GM21526 (cell line): ENCODE results near the gene LRMDA.
"Not testable (repeated sequence)": the region's sequence is repeated elsewhere in the genome, so short reads cannot be mapped to it uniquely, and the experiment has no call there.

Experiments
- ATAC-seq: cut with Tn5 transposase; IDR thresholded peaks from one replicate; pipeline ENCODE4 v1.9.1; 2021; ENCODE audit warnings: moderate library complexity; ENCODE audit not compliant: unreplicated experiment, low FRiP score

LRMDA gene

DNA sequence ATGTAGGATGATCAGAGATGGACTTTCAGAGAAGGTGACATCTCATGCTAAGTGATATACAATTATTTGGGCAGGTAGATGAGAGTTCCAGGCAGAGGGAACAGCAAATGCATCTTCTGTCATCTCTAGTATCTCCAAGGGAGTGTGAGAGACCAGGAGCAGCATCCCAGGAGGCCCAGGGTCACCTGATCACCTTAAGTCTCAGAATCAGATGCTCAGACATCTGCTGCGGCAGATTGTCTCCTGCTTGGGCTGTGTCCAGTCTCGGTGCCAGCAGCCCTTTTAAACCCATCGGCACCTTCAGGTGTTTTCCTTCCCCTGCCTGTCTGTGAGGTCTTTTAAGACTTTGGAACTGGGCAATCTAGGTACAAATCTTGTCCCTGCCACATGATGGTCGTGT is 690.6 kb downstream of the LRMDA start:
- no peak for ATAC-seq

DNA sequence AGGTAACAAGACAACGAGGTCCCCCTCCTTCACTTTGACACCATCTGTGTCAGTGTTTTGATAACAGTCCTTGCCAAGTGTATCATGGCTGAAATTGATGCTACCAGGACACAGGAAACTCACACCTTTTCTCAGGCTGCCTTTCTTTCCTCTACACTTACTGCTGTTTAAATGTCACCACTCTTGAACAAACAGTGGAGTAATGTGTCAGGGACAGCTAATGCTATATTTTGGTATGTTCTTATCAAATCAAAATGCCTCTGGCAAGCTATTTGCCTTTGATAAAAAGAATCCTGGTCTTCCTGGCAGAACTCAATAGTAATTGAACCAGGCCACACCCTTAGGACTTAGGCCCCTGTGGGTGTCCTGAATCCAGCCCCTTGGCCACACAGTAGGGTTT is 692.9 kb downstream of the LRMDA start:
- ATAC-seq = no peak

DNA sequence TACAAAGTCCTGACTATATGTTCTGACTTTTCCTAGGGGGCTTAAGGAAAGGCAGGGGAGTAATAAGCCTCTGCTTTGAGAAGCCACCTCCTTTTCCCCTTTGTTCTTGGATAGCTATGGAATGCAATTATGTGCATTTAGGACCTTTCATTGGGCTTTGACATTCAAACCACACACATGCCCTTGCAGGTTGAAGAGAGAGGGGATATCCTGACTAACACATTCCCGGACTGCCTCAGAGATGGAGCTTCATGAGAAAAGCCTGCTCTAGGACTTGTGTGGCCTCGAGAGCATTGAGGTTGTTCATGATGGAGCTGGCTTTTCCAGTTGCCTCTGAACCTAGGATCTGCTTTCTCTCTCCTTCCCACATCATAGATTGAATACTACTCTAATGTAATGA is 694.5 kb downstream of the LRMDA start:
- ATAC-seq = no peak

DNA sequence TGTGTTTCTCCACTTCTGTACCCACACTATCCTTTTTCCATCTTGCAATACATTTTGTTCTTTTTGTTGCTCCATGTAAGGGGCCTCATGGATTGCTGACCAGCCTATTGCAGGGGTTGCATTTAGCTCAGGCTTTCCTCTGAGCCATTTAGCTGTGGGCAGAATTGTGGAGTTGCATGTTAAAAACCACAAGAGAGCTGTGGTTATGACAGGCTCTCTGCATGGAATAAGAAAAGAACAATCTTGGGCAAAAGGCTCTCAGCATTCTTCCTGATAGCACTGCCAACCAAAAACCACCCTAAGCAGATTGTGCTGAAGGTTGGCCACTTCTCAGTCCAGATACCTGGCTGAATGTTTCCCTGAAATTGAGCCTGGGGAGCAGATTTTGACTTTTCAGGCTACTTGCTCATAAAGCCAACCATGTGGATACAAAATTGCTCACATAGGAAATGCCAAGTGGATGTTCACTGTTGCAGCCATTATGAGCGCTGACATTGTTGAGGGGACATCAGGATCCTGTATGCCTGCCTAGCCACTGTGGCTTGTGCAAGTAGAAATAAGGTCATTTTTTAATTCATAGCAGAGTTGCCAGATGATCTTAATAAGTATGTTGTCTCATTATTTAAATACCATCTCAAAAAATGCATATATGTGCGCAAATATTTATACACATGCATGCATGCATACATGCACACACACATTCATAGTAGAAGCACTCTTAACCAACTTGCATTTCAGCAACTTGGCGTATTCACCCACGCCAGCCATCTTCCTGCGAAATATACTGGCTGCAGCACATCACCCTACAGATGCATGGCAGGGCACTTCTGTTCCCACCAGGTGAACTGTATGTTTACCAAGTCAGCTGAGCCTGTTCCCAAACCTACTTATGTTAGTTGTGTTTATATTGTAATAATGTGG is 695.4 kb downstream of the LRMDA start:
- no peak for ATAC-seq

DNA sequence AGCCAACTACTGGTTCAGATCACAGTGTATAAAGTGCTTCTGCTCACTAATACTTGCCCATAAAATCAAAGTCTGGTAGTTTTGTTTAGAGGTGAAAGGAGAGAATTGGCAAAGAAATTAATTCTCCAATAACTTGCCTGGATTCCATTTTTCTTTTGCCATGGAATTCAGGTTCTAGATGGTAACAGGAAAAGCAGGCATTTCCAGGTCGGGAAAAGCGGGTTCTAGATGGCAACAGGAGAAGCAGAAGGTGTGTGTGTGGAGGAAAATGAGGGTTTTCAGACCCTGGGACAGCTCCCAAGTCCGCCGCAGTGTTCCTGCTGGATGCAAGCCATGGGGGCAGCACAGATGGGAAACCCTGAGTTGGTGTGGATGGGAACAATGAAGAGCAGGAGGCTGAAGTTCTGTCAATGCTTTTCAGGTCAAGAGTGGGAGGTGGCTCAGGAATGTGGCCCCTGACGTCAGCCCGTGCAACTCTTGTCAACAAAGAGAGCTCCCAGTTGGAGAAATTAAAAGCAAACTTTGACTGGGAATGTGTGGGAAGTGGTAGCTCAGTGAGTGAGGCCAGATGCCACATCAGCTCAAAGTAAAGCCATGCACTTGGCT is 696.7 kb downstream of the LRMDA start:
- ATAC-seq = no peak

DNA sequence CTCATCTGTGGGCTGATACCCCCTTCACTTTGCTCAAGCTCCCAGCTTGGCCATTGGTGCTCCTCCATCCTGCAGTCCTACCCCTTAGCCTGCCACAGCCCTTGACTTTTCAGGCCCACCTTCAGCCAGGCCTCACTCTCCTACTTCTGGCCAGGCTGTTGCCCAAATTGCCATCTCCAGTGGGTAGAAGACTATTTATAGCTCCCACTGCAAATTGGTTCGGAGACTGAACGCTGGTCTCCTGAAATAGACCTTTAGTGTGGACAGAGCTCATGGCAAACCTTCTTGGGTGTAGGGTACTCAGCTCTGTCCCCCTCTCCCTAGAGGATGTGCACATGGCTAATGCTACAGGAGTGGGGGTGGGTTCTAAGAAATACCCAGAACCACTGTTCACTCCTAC is 697.8 kb downstream of the LRMDA start:
- ATAC-seq = no peak

DNA sequence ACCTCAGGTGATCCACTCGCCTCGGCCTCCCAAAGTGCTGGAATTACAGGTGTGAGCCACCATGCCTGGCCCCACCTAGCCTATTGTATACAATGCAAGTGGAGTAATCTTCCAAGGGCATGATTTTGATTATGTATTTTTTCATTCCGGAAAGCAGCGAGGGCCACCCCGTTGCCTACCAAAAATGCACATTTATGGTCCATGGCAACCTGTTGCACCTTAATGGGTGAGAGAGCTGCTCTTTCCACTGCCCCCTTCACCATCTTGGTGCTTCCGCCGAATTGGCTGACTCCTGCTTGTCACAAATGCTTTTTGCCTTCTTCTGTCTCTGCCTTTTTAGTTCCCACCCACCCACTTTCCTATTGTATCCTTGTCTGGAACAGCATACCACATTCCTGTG is 699.5 kb downstream of the LRMDA start:
- no peak for ATAC-seq

DNA sequence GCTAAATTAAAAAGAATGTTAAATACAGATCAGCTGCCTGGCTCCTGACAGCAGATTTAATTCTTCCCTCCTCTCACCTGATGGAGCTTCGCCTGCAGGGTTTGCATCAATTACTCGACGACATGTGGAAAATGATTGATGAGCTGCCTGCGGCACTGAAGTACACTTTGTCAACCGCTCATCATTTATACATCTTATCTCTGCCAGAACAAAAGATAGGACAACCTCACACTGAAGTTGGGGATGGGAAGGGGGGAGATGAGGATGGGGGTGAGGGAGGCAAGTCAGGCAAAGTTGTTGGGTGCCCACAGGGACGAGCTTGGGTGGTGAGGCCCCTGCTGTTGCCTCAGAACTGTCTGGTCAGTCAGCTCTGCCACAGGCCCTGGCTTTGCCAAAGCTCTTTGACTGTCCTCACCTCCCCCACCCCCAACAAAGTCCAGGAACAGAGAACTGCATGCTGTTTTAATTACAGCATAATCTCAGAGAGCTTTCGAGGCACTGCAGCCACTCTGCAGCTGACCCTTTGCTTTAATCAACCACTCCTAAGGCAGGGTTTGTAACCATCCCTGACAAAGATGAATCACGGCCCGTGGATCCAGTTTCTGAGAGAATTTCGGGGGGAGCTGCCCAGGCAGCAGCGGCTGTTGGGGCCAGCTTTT is 702.3 kb downstream of the LRMDA start:
- no peak for ATAC-seq

DNA sequence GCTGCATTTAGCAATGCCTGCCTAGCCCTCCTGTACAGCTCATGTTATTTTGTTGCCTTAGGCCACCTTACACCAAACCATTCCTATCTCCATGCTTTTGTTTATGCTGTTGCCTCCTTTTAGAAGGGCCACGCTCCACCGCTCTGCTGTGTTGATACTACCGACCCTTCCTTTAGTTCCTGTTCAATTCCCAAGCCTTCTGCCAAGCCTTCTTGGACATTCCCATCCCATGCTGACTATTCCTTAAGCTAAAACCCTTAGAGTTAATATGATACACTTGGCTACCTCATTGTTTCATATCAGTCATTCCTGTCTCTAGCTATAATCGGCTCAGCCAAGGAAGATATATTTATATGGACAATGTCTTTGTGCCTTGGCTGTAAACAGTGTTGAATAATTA is 705.5 kb downstream of the LRMDA start:
- ATAC-seq = no peak

DNA sequence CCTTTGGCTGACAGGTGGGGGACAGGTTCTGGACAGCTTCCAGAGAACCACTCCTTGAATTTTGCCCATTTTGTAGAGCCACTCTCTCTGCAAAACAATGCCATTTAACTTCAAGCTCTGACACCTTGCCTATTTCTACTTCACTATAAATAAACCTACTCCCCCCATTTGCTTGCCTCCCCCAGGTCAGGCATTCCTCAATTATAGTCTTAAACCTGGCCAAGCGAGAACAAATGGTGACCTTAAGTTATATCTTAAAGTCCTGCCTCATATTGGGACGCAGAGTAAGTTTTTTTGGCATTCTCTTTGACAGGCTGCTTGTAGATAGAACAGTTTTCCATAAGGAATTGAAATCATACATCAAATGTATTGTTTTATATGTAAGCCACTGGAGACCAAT is 706.9 kb downstream of the LRMDA start:
- no peak for ATAC-seq

DNA sequence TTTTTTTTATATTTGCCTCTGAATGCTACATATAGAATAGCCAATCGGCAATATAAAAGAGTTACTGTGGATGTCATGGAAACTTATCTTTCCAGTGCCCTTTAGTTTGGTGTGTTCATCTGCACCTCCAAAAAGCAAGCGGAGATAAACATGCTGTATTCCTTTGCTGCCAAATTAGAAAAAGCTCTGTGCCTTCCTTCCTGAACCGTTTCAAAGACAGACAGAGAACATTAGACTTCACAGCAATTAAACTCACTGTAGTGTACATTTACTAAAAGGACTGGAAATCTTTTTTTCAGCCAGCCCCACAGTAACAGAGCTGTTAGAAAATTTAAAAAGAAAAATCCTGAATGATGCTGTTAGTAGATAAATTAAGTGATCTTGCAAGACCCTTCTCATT is 707.5 kb downstream of the LRMDA start:
- ATAC-seq = no peak

DNA sequence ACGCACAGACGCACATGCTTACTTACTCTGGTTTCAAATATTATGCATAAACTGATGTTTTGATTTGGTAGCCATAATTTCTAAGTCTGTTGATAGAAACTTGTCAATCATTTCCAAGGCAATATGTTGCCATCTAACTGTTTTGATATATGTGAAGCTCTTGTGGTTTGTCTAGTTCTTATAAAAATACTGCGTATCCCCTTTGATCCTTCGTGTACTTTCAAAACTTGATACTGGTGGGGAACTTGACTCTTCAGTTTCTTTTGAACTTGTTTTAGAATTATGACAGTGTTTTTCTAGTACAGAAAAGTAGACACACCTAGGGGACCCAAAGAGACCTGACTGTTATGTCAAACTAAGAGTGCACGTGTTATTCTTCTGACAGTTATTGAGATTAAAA is 708.0 kb downstream of the LRMDA start:
- no peak for ATAC-seq

DNA sequence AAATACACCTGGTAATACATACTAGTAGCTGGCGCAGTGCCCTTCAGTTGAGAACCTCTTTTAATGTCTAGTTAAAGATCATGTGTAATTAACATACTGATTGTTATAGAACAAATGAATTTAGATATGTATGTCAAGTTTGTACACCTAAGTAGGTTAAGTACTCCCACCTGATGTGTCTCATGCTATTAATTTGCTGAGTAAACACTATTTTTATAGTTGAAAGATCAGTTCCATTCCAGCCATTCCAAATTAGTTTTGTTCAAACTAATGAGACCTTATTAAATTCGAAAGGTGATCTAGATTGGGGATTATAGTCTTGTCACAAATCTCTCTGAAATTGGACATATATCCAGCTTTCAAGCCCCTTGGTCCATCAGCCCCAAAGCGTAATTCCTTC is 710.0 kb downstream of the LRMDA start:
- ATAC-seq = no peak

DNA sequence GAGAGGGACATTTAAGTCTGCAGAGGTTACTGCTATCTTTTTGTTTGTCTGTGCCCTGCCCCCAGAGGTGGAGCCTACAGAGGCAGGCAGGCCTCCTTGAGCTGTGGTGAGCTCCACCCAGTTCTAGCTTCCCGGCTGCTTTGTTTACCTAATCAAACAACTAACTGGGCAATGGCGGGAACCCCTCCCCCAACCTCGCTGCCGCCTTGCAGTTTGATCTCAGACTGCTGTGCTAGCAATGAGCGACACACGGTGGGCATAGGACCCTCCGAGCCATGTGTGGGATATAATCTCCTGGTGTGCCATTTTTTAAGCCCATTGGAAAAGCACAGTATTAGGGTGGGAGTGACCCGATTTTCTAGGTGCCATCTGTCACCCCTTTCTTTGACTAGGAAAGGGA is 716.8 kb downstream of the LRMDA start:
- not testable (repeated sequence) for ATAC-seq

DNA sequence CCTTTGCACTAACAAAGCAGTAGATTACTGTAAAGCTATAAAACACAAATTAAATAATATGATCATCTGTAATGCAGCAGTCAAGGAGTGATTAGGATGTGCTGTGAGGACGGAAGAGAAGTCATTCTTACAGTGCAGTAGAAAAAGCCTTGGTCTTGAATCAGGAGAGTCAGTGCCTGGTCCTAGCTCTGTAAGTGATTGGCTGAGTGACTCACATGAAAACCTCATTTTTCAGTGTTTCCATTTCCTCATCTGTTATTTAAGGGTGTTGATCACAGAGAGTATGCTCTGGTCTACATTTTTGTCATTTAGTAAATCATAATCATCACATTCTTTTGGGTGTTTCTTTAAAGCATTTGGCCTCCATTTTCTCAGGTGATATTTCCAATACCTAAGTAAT is 717.8 kb downstream of the LRMDA start:
- no peak for ATAC-seq

DNA sequence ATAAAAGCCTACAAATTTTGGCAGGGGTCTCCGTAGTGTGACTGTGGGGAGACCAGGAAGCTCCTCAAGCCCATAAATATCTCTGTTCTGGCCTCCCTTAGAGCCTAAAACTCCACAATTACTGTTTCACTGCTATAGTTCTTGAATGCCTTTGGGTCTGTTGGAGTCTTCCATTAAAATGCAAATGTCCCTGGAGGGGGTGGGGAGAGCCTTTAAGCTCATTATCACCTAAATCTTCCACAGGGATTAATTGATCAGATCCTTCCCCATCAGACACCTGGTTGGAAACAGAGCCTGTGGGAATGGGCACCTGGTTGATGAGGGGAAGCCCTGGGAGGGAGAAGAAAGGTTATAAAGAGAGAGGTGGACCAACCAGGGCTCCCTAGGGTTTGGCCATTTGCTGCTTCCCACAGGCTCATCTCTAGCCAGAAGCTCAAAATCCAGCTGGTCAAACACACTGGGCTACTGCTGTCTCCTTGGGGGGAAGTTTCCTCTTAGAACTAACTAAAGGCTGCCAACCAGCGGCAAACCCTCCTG is 718.2 kb downstream of the LRMDA start:
- no peak for ATAC-seq

DNA sequence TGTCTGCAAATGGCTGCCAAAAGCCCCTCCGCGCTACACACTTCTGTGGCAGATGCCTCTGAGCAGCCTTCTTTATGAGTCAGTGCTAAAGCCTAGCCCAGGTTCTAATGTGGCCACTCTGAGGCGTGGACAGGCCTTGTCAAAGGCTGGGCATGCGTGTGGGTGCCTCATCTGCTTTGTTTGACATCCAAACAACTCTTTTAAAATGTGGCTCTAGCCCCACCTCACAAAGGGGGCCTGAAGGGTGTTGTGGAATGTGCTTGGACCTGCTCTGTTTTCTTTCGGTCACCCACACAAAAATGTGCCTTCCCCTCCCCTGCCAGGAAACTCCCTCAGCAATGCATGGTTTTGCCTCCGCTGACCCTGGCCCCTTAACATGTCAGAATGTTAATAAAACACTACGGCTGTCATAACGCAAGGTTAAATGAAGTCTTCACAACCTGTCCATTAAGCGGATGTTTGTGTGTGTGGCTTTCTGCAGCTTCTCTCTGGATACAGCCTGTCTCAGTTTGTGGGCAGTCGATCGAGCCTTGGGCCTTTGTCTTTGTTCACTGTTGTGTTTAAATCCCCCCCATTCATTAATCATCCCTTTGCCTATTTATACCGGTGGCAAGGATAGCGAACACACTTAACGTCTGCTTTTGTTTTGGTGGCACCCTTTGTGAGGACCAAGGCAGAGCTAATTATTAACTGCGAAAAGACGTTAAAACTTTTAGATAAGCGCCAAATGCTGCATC is 718.9 kb downstream of the LRMDA start:
- ATAC-seq = no peak

DNA sequence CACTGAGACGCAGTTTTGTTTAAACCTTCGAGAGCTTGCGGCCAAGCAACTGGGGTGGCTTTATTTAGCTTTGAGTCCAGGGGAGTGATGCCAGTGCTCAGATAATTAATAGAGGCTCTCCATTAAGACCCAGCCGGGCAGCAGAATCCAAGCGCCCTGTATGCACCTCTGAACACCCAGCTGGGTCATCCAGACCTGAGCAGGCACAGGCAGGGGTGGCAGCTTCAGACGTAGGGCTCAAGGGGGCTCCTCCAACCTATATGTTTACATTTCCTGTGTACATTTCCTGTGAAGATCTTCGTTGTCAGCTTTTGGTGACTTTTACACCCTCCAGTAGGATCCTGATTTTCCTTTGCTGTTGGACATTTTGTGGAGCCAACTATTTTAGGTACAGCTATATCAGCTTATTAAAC is 719.5 kb downstream of the LRMDA start:
- ATAC-seq = no peak

DNA sequence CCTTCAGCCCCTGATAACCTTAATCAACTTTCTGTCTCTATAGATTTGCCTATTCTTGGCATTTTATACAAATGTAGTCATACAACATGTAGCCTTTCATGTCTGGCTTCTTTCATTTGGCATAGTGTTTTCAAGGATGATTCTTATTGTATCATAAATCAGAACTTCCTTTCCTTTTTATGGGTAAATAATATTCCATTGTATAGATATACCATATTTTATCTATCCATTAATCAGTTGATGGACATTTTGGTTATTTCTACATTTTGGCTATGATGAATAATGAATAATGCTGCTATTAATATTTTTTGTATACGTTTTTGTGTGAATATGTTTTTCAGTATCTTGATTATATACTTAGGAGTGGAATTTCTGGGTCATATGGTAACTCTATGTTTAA is 720.8 kb downstream of the LRMDA start:
- ATAC-seq = no peak

DNA sequence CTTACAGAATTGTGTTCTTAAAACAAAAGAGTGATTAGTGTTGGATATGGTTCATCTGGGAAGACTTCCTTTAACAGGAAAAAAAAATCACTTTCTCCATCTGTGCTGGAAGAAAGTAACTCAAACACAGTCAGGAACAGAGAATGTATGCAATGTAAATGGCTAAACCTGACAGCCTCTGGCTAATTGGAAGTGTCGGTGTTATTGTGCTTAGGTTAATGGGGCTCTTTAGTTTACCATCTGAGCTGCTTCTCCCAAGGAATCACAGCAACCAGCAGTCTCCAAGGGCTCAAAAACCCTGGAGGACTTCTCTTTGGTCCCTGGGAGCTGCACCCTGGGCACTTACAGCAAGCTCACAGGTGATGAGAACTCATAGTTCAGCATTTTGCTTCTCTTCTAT is 724.5 kb downstream of the LRMDA start:
- no peak for ATAC-seq
